Hepatocyte (in vitro differentiated cells): ENCODE data around the gene SLC1A2. TPM values are rescaled to one million over a fixed set of nuclear protein-coding genes. Genes with fewer than 3 reads are reported as not detected.

Experiments
- DNase-seq: peaks from one replicate; pipeline ENCODE4 v3.0.0-alpha.2; 2016; ENCODE audit warnings: low spot score
- H2AFZ ChIP-seq: fragments of 200-600 bp; sonication (generic); 2 replicates; pipeline ENCODE4 v1.6.0; 2016; ENCODE audit warnings: antibody characterized with exemption, mild to moderate bottlenecking
- H3K27ac ChIP-seq: fragments of 200-600 bp; sonication (generic); 2 replicates; pipeline ENCODE4 v1.5.1; 2016; ENCODE audit warnings: mild to moderate bottlenecking
- H3K27me3 ChIP-seq: fragments of 200-600 bp; sonication (generic); 2 replicates; pipeline ENCODE4 v1.6.1; 2016
- H3K36me3 ChIP-seq: fragments of 200-600 bp; sonication (generic); replicated peaks from 2 replicates; pipeline ENCODE4 v1.5.1; 2016; ENCODE audit warnings: low read depth; ENCODE audit not compliant: insufficient read depth
- H3K4me1 ChIP-seq: fragments of 200-600 bp; sonication (generic); 2 replicates; pipeline ENCODE4 v1.5.1; 2016; ENCODE audit warnings: mild to moderate bottlenecking, moderate library complexity; ENCODE audit not compliant: insufficient read depth
- H3K4me2 ChIP-seq: fragments of 200-600 bp; sonication (generic); 2 replicates; pipeline ENCODE4 v1.6.0; 2016
- H3K4me3 ChIP-seq: fragments of 200-600 bp; sonication (generic); 2 replicates; pipeline ENCODE4 v1.5.1; 2016; ENCODE audit warnings: mild to moderate bottlenecking
- H3K79me2 ChIP-seq: fragments of 200-600 bp; sonication (generic); 2 replicates; pipeline ENCODE4 v1.6.0; 2017; ENCODE audit warnings: mild to moderate bottlenecking
- H3K9me2 ChIP-seq: fragments of 200-600 bp; sonication (generic); replicated peaks from 2 replicates; pipeline ENCODE4 v1.6.0; 2017; ENCODE audit warnings: mild to moderate bottlenecking; ENCODE audit not compliant: insufficient read depth
- H3K9me3 ChIP-seq: fragments of 200-600 bp; sonication (generic); 2 replicates; pipeline ENCODE4 v1.5.1; 2016; ENCODE audit warnings: low read depth, mild to moderate bottlenecking
- H4K20me1 ChIP-seq: fragments of 200-600 bp; sonication (generic); 2 replicates; pipeline ENCODE4 v1.6.0; 2016; ENCODE audit warnings: mild to moderate bottlenecking; ENCODE audit not compliant: insufficient read depth, poor library complexity, severe bottlenecking
- EZH2 ChIP-seq: fragments of 200-600 bp; sonication (generic); IDR thresholded peaks from 2 replicates; pipeline ENCODE4 v1.6.1; 2016; ENCODE audit warnings: antibody characterized with exemption, mild to moderate bottlenecking, borderline replicate concordance
- EZH2phosphoT487 ChIP-seq: fragments of 200-600 bp; sonication (generic); IDR thresholded peaks from one replicate; pipeline ENCODE4 v1.6.1; 2018; ENCODE audit warnings: antibody characterized with exemption, mild to moderate bottlenecking, low read depth, moderate library complexity; ENCODE audit not compliant: unreplicated experiment, severe bottlenecking
- WGBS: methylation state at CpG from one replicate; pipeline ENCODE4 v1.1.6; 2016; ENCODE audit warnings: low lambda C conversion rate; ENCODE audit errors: missing lambda C conversion rate; 5-methylcytosine and 5-hydroxymethylcytosine counted together
- polyA plus RNA-seq: library from polyadenylated mRNA; unstranded; fragments of >200 nt; fragmentation: Nextera tagmentation; extraction: Ambion mirVana; gene quantifications from 2 replicates; pipeline ENCODE4 v1.2.1, GENCODE V29; 2016
- total RNA-seq: library from RNA; depleted of rRNA; stranded (reverse); fragments of >200 nt; gene quantifications from 2 replicates; pipeline ENCODE4 v1.2.3, GENCODE V29; 2014
- TF ChIP-seq, protein P1 (sequence below): fragments of 200-600 bp; sonication (generic); IDR thresholded peaks from 2 replicates; pipeline ENCODE4 v1.5.1; 2016; ENCODE audit warnings: antibody characterized with exemption, mild to moderate bottlenecking; ENCODE audit not compliant: poor library complexity

SLC1A2 gene
- total and polyA plus RNA-seq, 2 experiments from 2014 or later = 0.59 to 2.9 TPM

DNA sequence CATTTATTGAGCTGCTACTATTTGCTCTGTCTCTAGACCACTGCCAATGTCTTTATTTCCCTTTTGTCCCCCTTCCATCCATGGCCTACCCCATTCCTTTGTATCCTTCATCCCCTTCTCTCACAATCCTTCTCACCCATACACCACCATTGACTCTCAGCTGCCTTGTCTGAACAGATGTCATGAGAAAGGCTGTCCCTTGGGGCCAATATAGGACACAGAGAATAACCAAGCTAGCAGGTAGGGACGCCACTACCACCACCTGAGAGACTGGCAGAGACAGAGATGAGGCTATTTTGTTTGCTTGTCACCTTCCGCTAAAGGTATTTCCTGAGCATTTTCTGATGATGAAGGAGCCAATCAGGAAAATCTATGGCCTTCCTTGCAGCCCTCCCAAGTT, 141.5 kb downstream of the SLC1A2 start:
- WGBS = 91% methylated on average over 2 of the region's 2 CpGs
- DNase-seq = no peak

DNA sequence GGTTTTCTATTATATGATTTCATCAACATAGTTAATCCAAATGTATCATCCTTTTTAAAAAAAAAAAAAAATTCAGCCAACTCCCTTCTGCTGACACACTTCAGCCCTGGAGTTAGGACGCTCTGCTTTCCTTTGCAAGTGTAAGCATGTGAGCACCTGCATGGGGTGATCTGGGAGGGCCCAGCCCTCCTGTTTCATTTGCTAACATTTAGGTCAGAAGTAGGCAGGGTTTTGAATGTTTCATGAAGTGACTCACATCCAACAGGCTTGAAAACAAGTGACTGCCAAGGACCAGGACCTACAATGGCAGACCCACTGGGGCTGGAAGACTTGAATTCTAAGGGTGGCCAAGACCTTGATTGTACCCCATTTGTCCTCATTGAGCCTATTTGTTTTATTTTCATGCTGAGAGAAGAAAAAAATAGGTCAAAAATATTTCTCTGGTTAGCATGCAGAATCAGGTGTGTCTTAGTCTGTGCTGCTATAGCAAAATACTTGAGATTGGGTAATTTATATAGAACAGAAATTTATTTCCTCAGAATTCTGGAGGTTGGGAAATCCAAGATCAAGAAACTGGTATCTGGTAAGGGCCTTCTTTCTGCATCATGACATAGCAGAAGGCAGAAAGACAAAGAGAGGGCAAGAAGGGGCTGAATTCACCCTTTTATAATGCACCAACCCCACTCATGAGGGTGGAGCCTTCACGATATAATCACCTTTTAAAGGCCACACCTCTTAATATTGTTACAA, 142.8 kb downstream of the SLC1A2 start:
- no peak overlapping the region for H3K27ac ChIP-seq
- 98% methylated on average over 2 of the region's 2 CpGs for WGBS
- no peaks in the 10 kb centered on the region for H3K9me2 ChIP-seq
- H3K9me3 ChIP-seq = no peaks in the 10 kb centered on the region
- H3K4me3 ChIP-seq = no peak overlapping the region
- H3K4me1 ChIP-seq = peaks cover 6% of the 10 kb centered on the region
- TF ChIP-seq, protein P1, sequence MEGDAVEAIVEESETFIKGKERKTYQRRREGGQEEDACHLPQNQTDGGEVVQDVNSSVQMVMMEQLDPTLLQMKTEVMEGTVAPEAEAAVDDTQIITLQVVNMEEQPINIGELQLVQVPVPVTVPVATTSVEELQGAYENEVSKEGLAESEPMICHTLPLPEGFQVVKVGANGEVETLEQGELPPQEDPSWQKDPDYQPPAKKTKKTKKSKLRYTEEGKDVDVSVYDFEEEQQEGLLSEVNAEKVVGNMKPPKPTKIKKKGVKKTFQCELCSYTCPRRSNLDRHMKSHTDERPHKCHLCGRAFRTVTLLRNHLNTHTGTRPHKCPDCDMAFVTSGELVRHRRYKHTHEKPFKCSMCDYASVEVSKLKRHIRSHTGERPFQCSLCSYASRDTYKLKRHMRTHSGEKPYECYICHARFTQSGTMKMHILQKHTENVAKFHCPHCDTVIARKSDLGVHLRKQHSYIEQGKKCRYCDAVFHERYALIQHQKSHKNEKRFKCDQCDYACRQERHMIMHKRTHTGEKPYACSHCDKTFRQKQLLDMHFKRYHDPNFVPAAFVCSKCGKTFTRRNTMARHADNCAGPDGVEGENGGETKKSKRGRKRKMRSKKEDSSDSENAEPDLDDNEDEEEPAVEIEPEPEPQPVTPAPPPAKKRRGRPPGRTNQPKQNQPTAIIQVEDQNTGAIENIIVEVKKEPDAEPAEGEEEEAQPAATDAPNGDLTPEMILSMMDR = no peak
- TF ChIP-seq EZH2 (no peak), EZH2phosphoT487 (no peak)
- H3K27me3 ChIP-seq = no peaks in the 10 kb centered on the region
- no peak for DNase-seq
- no peaks in the 10 kb centered on the region for H4K20me1 ChIP-seq
- no peak overlapping the region for H2AFZ ChIP-seq
- no peaks in the 10 kb centered on the region for H3K79me2 ChIP-seq
- no peaks in the 10 kb centered on the region for H3K36me3 ChIP-seq
- no peak overlapping the region for H3K4me2 ChIP-seq

More for the DNA sequence above, 141.5 kb downstream of the SLC1A2 start:
- peaks cover 6% of the 10 kb centered on the region for H3K4me1 ChIP-seq
- no peaks in the 10 kb centered on the region for H3K9me3 ChIP-seq
- H3K4me2 ChIP-seq = no peak overlapping the region
- no peaks in the 10 kb centered on the region for H3K9me2 ChIP-seq
- H3K36me3 ChIP-seq = no peaks in the 10 kb centered on the region
- H4K20me1 ChIP-seq = no peaks in the 10 kb centered on the region
- no peak overlapping the region for H3K27ac ChIP-seq
- no peaks in the 10 kb centered on the region for H3K27me3 ChIP-seq
- TF ChIP-seq EZH2phosphoT487 (no peak), EZH2 (no peak)
- TF ChIP-seq, protein P1 = no peak
- no peak overlapping the region for H3K4me3 ChIP-seq
- no peaks in the 10 kb centered on the region for H3K79me2 ChIP-seq
- no peak overlapping the region for H2AFZ ChIP-seq

DNA sequence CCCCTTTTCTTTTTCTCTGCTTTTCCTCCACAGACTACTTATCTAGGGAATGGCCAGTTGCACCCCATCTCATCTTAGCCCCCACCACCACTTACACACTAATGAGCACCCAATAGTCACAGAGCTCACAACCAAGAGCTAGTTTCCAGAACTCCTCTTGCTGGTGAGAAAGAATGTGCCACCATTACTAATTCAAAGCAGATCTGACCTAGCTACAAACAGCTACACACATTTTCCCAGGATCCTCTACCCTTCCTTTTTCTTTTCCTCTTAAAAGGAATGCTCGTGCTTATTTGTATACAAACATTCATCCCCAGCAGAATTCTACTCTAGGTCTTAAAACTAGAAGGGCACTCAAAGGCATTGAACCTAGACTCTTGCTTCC, 143.6 kb downstream of the SLC1A2 start:
- Histone ChIP-seq H3K4me1 (peaks cover 6% of the 10 kb centered on the region), H3K9me3 (no peaks in the 10 kb centered on the region), H2AFZ (no peak overlapping the region), H3K4me3 (no peak overlapping the region), H4K20me1 (no peaks in the 10 kb centered on the region), H3K27me3 (no peaks in the 10 kb centered on the region), H3K79me2 (no peaks in the 10 kb centered on the region), H3K9me2 (no peaks in the 10 kb centered on the region), H3K36me3 (no peaks in the 10 kb centered on the region), H3K4me2 (no peak overlapping the region), H3K27ac (no peak overlapping the region)
- DNase-seq = no peak
- no peak for TF ChIP-seq EZH2phosphoT487
- TF ChIP-seq, protein P1 = no peak
- TF ChIP-seq EZH2 = no peak
- 62% methylated on average over 1 of the region's 1 CpG for WGBS
